Esophagus muscularis mucosa (tissue), 4 donors: ENCODE measurements around the gene HESX1. TPM values are rescaled to one million over a fixed set of nuclear protein-coding genes. Genes with fewer than 3 reads are reported as not detected.

Experiments used
- DNase-seq: peaks from one replicate; pipeline ENCODE4 v3.0.0-alpha.2; 2017; ENCODE audit errors: extremely low spot score
- H3K27ac ChIP-seq, 4 donors: fragments of 200-600 bp; sonication (generic); replicated peaks in 1 of 4; 1 replicate in 3 of 4; 2 replicates in 1 of 4; pipeline ENCODE4 v1.5.1; 2016 to 2019; ENCODE audit warnings: mild to moderate bottlenecking in 1 of 4
- H3K27me3 ChIP-seq, 4 donors: fragments of 200-600 bp; sonication (generic); one replicate each; pipeline versions ENCODE4 v1.5.1 to v1.6.0; 2016 to 2019
- H3K36me3 ChIP-seq, 4 donors: fragments of 200-600 bp; sonication (generic); one replicate each; pipeline ENCODE4 v1.5.1; 2016 to 2019
- H3K4me1 ChIP-seq, 4 donors: fragments of 200-600 bp; sonication (generic); one replicate each; pipeline ENCODE4 v1.5.1; 2016 to 2019
- H3K4me3 ChIP-seq, 4 donors: fragments of 200-600 bp; sonication (generic); 1 replicate in 2 of 4; 2 replicates in 2 of 4; pipeline ENCODE4 v1.5.1; 2016 to 2019; ENCODE audit warnings: mild to moderate bottlenecking in 4 of 4, moderate library complexity in 1 of 4
- H3K9me3 ChIP-seq, 4 donors: fragments of 200-600 bp; sonication (generic); 1 replicate in 3 of 4; 2 replicates in 1 of 4; pipeline ENCODE4 v1.5.1; 2016 to 2019
- CTCF ChIP-seq, 3 experiments: fragments of 200-600 bp in 2 of 3; fragments of 450-650 bp in 1 of 3; sonication (generic) in 2 of 3; IDR thresholded peaks; one replicate each; pipeline ENCODE4 v1.5.1; 2017 to 2019; ENCODE audit warnings: antibody characterized with exemption in 3 of 3, mild to moderate bottlenecking in 2 of 3, moderate library complexity in 1 of 3
- EP300 ChIP-seq: sonication (generic); formaldehyde crosslinking; IDR thresholded peaks from one replicate; pipeline ENCODE4 v1.6.1; 2017; ENCODE audit warnings: antibody characterized with exemption
- POLR2A ChIP-seq: fragments of 450-650 bp; IDR thresholded peaks from one replicate; pipeline ENCODE4 v1.6.1; 2017; ENCODE audit warnings: antibody characterized with exemption, moderate library complexity, mild to moderate bottlenecking, low read depth
- POLR2AphosphoS5 ChIP-seq, 2 donors: sonication (generic); formaldehyde crosslinking; IDR thresholded peaks; one replicate each; pipeline ENCODE4 v1.6.1; 2017; ENCODE audit warnings: antibody characterized with exemption in 2 of 2
- WGBS: methylation state at CpG from one replicate; pipeline ENCODE4 v1.1.5; 2018; 5-methylcytosine and 5-hydroxymethylcytosine counted together
- intact Hi-C: fragments of 100-400 bp; cut with DNase I; formaldehyde crosslinking; loops from one replicate; pipeline ENCODE4 v1.15.1; 2023
- total RNA-seq, 4 donors: library from RNA; depleted of rRNA; stranded (reverse); fragments of >200 nt; gene quantifications; one replicate each; pipeline versions ENCODE4 v1.1.0 to v1.2.1, GENCODE V29; 2016

HESX1 gene
- total RNA-seq, 4 donors from 2014 or later: 0.52 to 0.86 (median 0.83) TPM; not detected in 1

- Histone ChIP-seq H3K4me3 (no peak overlapping the region), H3K27ac (peak overlapping the region in 2 of 4 donors; percentile 13 to 99), H3K36me3 (no peaks in the 10 kb centered on the region), H3K4me1 (peaks cover 20 to 46% (median 42%) of the 10 kb centered on the region in 4 donors), H3K27me3 (no peaks in the 10 kb centered on the region), H3K9me3 (no peaks in the 10 kb centered on the region)
- TF ChIP-seq EP300: no peak
- WGBS: 81% methylated on average over 2 of the region's 2 CpGs
- no peak for DNase-seq
- intact Hi-C loops: no loop called here
Measured at GRCh38 chr3:57230006-57230405, 30.2 kb upstream of the HESX1 start.

- WGBS: 0% methylated on average over 25 of the region's 70 CpGs
- TF ChIP-seq POLR2A (no peak), EP300 (no peak), POLR2AphosphoS5 (IDR thresholded peaks at IDR 0.05) (peak; percentile 77 to 79), CTCF (IDR thresholded peaks at IDR 0.05) (no peak)
- H3K27ac ChIP-seq: peak overlapping the region; percentile 91 to 99 (median 92)
- H3K9me3 ChIP-seq: no peaks in the 10 kb centered on the region
- intact Hi-C loops: loop anchor here (2.0 to 10.0 kb wide), 3 partner anchors 57 to 233 kb away; no protein-coding TSS in a partner anchor
- H3K4me1 ChIP-seq: peaks cover 13 to 44% (median 34%) of the 10 kb centered on the region in 4 donors
- peak overlapping the region; percentile 72 to 93 (median 88) for H3K4me3 ChIP-seq
- no peaks in the 10 kb centered on the region for H3K36me3 ChIP-seq
- no peak for DNase-seq
- no peaks in the 10 kb centered on the region for H3K27me3 ChIP-seq
Measured at GRCh38 chr3:57227930-57228751, 28.4 kb upstream of the HESX1 start.

- Histone ChIP-seq H3K9me3 (no peaks in the 10 kb centered on the region), H3K4me1 (peaks cover 13 to 41% (median 32%) of the 10 kb centered on the region in 4 donors), H3K36me3 (no peaks in the 10 kb centered on the region), H3K27ac (peak within 1 kb of the TSS; percentile 91 to 99 (median 92)), H3K4me3 (peak within 1 kb of the TSS; percentile 72 to 93 (median 88)), H3K27me3 (no peaks in the 10 kb centered on the region)
- intact Hi-C loops: loop anchor here (2.0 to 10.0 kb wide), 3 partner anchors 57 to 233 kb away; no protein-coding TSS in a partner anchor
- TF ChIP-seq POLR2A: peak; percentile 54
- no peak for TF ChIP-seq EP300
- TF ChIP-seq CTCF (IDR thresholded peaks at IDR 0.05): peak in 1 of 3 experiments; percentile 4
- TF ChIP-seq POLR2AphosphoS5 (IDR thresholded peaks at IDR 0.05): peak; percentile 92 to 95
- 5% methylated on average over 9 of the region's 71 CpGs for WGBS
- DNase-seq: peak; percentile 95
Measured at GRCh38 chr3:57227204-57227929, 27.6 kb upstream of the HESX1 start, which contains the start of gene APPL1. Gene APPL1, plus strand, starts transcription at chr3:57227729. Its CDS starts 155 bp downstream, at chr3:57227884.

GRCh38 chr3:57226176-57226575, 26.4 kb upstream of the HESX1 start:
- Histone ChIP-seq H3K9me3 (no peaks in the 10 kb centered on the region), H3K4me3 (no peak overlapping the region), H3K4me1 (peaks cover 13 to 37% (median 32%) of the 10 kb centered on the region in 4 donors), H3K27ac (peak overlapping the region in 2 of 4 donors; percentile 91 to 94), H3K36me3 (no peaks in the 10 kb centered on the region), H3K27me3 (no peaks in the 10 kb centered on the region)
- WGBS: 47% methylated on average over 2 of the region's 2 CpGs
- intact Hi-C loops: loop anchor here (2.0 to 10.0 kb wide), 3 partner anchors 55 to 231 kb away; no protein-coding TSS in a partner anchor
- TF ChIP-seq EP300 (no peak), POLR2A (no peak), POLR2AphosphoS5 (IDR thresholded peaks at IDR 0.05) (no peak), CTCF (IDR thresholded peaks at IDR 0.05) (no peak)
- DNase-seq: no peak
